ENCODE data around the gene PLAAT5. TPM values are rescaled to one million over a fixed set of nuclear protein-coding genes. Genes with fewer than 3 reads are reported as not detected.

PLAAT5 gene
- total and polyA plus RNA-seq, 2 donors (not counting 3 experiments of a cell fraction or from before 2014, with no cell fraction given) = not detected

DNA sequence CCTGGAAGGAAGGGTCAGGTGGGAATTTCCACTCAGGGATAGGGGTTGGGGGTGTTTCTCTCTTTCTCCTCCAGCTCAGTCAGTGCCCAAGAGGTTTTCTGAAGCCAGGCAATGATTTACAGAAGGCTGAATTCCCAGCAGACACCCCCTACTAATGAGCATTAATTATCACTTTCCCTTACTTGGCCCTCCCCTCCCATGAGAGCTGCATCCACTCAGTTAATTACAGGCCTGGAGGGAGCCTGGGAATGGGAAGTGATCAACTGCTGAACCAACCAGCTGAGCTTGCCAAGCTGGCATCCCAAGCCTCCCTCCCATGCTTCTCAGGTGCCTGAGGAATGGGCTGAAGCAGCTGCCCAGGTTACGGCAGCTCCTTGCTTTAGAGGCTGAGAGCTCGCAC, 15.9 kb upstream of the PLAAT5 start:
- CTCF ChIA-PET = interaction anchor here (1.2 to 4.2 kb wide), 2 partner anchors 28 to 471 kb away, joined by 4 to 18 read pairs; no protein-coding TSS in a partner anchor
- dilution Hi-C loops (cut with MboI; ENCODE audit: extremely low pct_ligation_motif_present, low sequenced_read_pairs) = no loop called here
- no TSS peak for BruUV-seq (replicated peaks)
- intact Hi-C loops (cut with micrococcal nuclease) = no loop called here
- Histone ChIP-seq H3K27me3 (ENCODE audit: control insufficient read depth in 2 of 2, insufficient read depth in 2 of 2, low read length in 2 of 2) (peaks cover 0 to 11% of the 10 kb centered on the region in 2 experiments), H3K4me1 (ENCODE audit: control insufficient read depth, extremely low read depth, insufficient read depth, low read length) (no peaks in the 10 kb centered on the region), H3K36me3 (ENCODE audit: control insufficient read depth in 2 of 2, extremely low read depth in 1 of 2, insufficient read depth in 2 of 2, low read length in 2 of 2) (no peaks in the 10 kb centered on the region), H3K4me3 (replicated peaks in 1 of 3; ENCODE audit: insufficient read depth in 1 of 3, low read depth in 1 of 3, low read length in 3 of 3) (no peak overlapping the region), H3K27ac (ENCODE audit: insufficient read depth, low read depth, low read length) (no peak overlapping the region), H2AFZ (ENCODE audit: low read depth, low read length) (no peak overlapping the region), H3K9ac (replicated peaks; ENCODE audit: extremely low read depth, insufficient read depth, low read length) (no peak overlapping the region), H3K79me2 (ENCODE audit: control insufficient read depth, insufficient read depth, low read length) (no peaks in the 10 kb centered on the region), H3K9me3 (replicated peaks; ENCODE audit: control insufficient read depth, insufficient read depth, low read length) (no peaks in the 10 kb centered on the region), H3K4me2 (ENCODE audit: insufficient read depth, low read length) (no peak overlapping the region), H3K9me1 (replicated peaks; ENCODE audit: control insufficient read depth, extremely low read depth, insufficient read depth, low read length) (no peaks in the 10 kb centered on the region), H4K20me1 (replicated peaks; ENCODE audit: control insufficient read depth, extremely low read depth, insufficient read depth, low read length) (no peaks in the 10 kb centered on the region)
- FAIRE-seq (no peak), DNase-seq (ENCODE audit: low read depth, low spot score) (no peak)
- POLR2A ChIA-PET = no interaction called here
- no peak for TF ChIP-seq JUN (IDR thresholded peaks at IDR 0.05; ENCODE audit: borderline replicate concordance, insufficient read depth, insufficient read length, low read depth)
- no peak for TF ChIP-seq POLR2A (IDR thresholded peaks at IDR 0.05; ENCODE audit: low read depth, low read length)

GRCh38 chr11:63505857-63506528, 15.0 kb upstream of the PLAAT5 start, which contains the start of gene LGALS12:
LGALS12 (plus strand) TSS chr11:63506084; CDS start chr11:63506459, 375 bp downstream.
- no peaks in the 10 kb centered on the region for H3K4me1 ChIP-seq (ENCODE audit: control insufficient read depth, extremely low read depth, insufficient read depth, low read length)
- POLR2A ChIA-PET = no interaction called here
- no peak for FAIRE-seq
- dilution Hi-C loops (cut with MboI; ENCODE audit: extremely low pct_ligation_motif_present, low sequenced_read_pairs) (no loop called here), intact Hi-C loops (cut with micrococcal nuclease) (no loop called here)
- H3K9ac ChIP-seq (replicated peaks; ENCODE audit: extremely low read depth, insufficient read depth, low read length) = no peak within 1 kb of the TSS
- DNase-seq (ENCODE audit: low read depth, low spot score) = no peak
- TF ChIP-seq JUN (IDR thresholded peaks at IDR 0.05; ENCODE audit: borderline replicate concordance, insufficient read depth, insufficient read length, low read depth) (no peak), FOS (IDR thresholded peaks at IDR 0.05; ENCODE audit: borderline replicate concordance, insufficient read depth, low read length) (no peak), EZH2 (IDR thresholded peaks at IDR 0.05; ENCODE audit: borderline replicate concordance, low read depth, low read length, severe bottlenecking) (no peak), MYC (IDR thresholded peaks at IDR 0.05; ENCODE audit: low read depth, low read length) (no peak), POLR2AphosphoS5 (IDR thresholded peaks at IDR 0.05; ENCODE audit: insufficient read depth, low read depth, low read length) (no peak), POLR2A (IDR thresholded peaks at IDR 0.05; ENCODE audit: low read depth, low read length) (no peak), GATA2 (IDR thresholded peaks at IDR 0.05; ENCODE audit: insufficient read depth, insufficient read length, low read depth, low read length) (no peak)
- TF ChIP-seq, protein P1, sequence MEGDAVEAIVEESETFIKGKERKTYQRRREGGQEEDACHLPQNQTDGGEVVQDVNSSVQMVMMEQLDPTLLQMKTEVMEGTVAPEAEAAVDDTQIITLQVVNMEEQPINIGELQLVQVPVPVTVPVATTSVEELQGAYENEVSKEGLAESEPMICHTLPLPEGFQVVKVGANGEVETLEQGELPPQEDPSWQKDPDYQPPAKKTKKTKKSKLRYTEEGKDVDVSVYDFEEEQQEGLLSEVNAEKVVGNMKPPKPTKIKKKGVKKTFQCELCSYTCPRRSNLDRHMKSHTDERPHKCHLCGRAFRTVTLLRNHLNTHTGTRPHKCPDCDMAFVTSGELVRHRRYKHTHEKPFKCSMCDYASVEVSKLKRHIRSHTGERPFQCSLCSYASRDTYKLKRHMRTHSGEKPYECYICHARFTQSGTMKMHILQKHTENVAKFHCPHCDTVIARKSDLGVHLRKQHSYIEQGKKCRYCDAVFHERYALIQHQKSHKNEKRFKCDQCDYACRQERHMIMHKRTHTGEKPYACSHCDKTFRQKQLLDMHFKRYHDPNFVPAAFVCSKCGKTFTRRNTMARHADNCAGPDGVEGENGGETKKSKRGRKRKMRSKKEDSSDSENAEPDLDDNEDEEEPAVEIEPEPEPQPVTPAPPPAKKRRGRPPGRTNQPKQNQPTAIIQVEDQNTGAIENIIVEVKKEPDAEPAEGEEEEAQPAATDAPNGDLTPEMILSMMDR (IDR thresholded peaks at IDR 0.05; ENCODE audit: extremely low read depth in 1 of 2, insufficient read depth in 1 of 2, low read depth in 1 of 2, low read length in 2 of 2) = no peak
- TF ChIP-seq, protein P2, sequence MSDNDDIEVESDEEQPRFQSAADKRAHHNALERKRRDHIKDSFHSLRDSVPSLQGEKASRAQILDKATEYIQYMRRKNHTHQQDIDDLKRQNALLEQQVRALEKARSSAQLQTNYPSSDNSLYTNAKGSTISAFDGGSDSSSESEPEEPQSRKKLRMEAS (IDR thresholded peaks at IDR 0.05; ENCODE audit: insufficient read depth, insufficient read length) = no peak
- H3K36me3 ChIP-seq (ENCODE audit: control insufficient read depth in 2 of 2, extremely low read depth in 1 of 2, insufficient read depth in 2 of 2, low read length in 2 of 2) = no peaks in the 10 kb centered on the region
- no peaks in the 10 kb centered on the region for H3K79me2 ChIP-seq (ENCODE audit: control insufficient read depth, insufficient read depth, low read length)
- no peak within 1 kb of the TSS for H3K4me2 ChIP-seq (ENCODE audit: insufficient read depth, low read length)
- H3K27me3 ChIP-seq (ENCODE audit: control insufficient read depth in 2 of 2, insufficient read depth in 2 of 2, low read length in 2 of 2) = peaks cover 0 to 11% of the 10 kb centered on the region in 2 experiments
- no peak within 1 kb of the TSS for H2AFZ ChIP-seq (ENCODE audit: low read depth, low read length)
- no TSS peak for BruUV-seq (replicated peaks)
- H3K9me3 ChIP-seq (replicated peaks; ENCODE audit: control insufficient read depth, insufficient read depth, low read length) = no peaks in the 10 kb centered on the region
- no peak within 1 kb of the TSS for H3K27ac ChIP-seq (ENCODE audit: insufficient read depth, low read depth, low read length)
- H3K9me1 ChIP-seq (replicated peaks; ENCODE audit: control insufficient read depth, extremely low read depth, insufficient read depth, low read length) = no peaks in the 10 kb centered on the region
- CTCF ChIA-PET = interaction anchor here (0.7 to 4.2 kb wide), 3 partner anchors 9 to 27 kb away, joined by 3 to 18 read pairs (median 4); no protein-coding TSS in a partner anchor
- H4K20me1 ChIP-seq (replicated peaks; ENCODE audit: control insufficient read depth, extremely low read depth, insufficient read depth, low read length) = no peaks in the 10 kb centered on the region
- no peak within 1 kb of the TSS for H3K4me3 ChIP-seq (replicated peaks in 1 of 3; ENCODE audit: insufficient read depth in 1 of 3, low read depth in 1 of 3, low read length in 3 of 3)
